Cerebellar cortex (tissue), 1 donor: Measurements from ENCODE around the gene ZNF19.

Source experiments
- DNase-seq: peaks from one replicate; pipeline ENCODE4 v3.0.0-alpha.2; 2015; ENCODE audit warnings: low spot score

ZNF19 gene

DNA sequence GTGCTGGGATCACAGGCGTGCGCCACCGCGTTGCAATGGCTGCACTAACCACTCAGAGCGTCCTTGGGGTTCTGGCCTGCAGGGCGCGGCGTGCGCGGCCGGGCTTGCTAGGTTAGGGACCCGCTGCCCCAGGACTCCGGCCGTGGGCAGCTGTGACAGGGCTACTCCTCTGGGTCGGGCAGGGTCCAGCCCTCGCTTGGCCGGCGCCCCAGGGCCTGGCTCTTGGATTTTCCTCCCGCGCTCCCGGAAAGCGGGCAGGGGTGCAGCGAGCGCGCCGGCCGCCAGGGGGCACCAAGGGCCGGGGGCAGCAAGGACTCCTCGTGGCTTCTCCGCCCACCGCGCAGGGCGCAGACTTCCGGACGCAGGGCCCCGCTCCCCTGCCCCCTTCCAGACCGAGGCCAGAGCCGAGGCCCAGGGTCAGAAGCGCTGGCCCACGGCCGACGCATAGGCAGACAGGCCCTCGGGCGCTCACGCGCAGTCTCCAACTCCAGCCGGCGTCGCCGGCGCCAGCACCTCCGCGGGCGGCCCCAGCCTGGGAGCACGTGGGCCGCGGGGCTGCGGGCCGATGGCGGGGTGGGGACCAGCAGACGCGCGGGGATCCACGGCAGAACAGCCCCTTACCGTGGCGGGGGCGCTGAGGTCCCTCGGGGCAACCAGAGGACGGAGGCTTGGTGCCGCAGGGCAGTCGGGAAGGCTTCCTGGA is 47.6 kb downstream of the ZNF19 start:
- no peak for DNase-seq

DNA sequence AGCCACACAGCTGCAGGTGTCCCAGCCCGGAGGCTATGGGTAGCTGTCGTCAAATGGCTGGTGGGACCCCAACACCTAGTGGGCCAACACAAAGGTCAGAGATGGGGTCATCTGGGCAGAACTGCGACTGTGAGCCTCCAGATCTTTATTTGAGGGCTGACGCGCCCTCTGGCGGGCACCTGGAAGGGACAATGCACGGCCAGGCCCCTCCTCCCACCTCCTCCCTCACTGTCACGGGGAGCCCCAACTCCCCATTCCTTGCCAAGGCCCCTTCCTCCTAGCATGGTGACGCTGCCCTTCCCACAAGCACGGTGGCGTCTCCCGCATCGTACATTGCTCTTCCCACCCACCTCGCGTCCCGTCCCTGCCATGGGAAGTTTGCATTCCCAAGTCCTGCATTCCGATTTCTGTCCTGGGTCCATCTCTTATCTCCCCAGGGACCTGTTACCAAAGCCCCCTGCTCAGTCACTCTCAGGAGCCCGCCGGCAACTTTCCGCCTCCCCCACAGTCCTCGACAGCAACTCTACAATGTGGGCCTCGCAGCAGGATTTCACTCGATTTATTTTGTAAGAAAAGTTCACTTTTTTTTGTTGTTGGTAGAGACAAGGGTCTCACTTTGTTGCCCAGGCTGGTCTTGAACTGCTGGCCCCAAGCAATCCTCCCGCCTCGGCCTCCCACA is 48.3 kb downstream of the ZNF19 start:
- no peak for DNase-seq

DNA sequence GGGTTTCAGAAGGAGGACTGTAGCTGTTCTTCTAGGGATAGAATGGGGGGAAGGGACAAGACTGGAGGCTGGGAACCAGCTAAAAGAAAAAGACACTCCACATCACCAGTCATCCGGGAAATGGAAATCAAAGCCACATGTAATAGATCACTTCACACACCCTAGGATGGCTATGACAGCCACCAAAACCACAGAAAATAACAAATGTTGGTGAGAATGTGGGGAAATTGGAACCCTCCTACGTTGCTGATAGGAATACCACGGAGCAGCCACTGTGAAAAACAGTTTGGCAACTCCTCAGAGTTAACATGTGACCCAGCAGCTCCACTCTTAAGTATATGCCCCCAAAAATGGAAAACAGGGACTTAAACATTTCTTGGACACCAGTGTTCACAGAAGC is 49.6 kb downstream of the ZNF19 start:
- no peak for DNase-seq

DNA sequence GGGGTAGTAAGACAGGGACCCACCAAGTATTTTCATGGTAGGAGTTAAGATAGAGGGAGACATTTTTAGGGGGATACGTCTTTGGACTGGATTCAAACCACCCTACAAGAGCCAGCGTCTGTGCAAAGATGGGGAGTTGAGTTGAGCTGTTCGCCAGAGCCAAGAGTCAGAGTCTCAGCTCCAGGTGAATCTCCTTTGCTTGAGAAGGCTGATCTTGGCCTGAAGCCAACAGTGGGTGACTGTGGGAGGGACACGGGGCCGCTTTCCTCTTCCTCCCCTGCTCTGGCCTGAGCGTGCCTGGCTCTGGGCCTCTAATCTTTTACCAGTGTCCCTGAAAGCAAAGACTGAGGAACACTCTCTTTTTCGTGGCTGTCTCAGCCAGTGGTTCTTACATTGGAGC is 52.7 kb downstream of the ZNF19 start:
- DNase-seq: no peak

DNA sequence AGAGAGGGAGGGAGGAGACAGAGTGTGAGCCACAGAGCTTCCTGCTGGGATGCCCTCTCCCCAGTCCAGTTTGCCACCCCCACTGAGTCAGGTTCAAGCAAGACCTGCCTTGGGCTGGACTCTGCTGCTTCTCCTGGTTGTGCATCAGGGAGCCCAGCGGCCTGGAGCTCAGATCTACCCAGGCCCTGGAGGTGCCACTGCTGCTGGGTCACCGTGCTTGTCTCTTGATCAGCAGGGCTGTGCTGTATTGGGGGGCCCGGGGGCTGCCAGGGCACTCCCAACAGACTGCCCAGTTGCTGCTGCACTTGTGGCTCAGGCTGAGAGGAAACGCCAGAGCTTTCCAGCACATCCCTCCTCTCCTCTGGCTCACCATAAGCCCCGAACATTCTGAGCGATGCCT is 56.2 kb downstream of the ZNF19 start:
- no peak for DNase-seq

DNA sequence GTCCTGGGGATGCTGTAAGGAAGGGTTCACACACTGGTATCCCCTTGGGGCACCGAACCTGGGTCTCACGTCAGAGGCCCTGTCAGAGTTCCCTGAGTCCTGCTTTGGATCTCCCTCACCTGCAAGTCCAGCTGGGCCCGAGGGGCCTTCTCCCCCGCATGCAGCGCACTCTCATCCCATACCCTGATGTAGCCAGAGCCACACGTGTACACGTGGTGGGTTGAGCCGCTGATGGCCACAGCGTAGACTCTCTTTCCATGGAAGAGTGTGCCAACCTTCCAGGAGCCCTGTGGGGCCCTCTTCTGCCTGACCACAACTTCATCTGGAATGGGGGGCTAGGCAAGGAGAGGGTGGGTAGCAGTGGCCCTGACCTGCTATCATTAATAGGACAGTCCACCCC is 57.1 kb downstream of the ZNF19 start:
- no peak for DNase-seq

DNA sequence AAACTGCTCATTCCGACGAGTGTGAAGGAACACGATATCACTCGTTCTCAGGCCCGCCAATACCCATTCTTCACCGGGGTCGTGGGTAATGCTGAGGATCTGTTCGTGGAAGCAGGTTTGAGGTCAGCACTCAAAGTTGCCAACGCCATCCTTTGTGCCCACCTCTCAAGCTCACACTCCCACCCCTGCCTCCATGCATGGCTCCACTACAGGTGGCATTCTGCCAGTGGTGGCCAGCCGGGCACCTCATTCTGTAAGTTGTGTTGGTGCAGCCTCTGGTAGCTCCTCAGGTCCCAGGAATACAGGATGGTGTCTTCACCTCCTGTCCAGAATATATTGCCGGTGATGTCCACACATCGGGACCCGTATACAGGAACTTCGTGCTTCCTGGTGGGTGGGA is 57.9 kb downstream of the ZNF19 start:
- DNase-seq: no peak

DNA sequence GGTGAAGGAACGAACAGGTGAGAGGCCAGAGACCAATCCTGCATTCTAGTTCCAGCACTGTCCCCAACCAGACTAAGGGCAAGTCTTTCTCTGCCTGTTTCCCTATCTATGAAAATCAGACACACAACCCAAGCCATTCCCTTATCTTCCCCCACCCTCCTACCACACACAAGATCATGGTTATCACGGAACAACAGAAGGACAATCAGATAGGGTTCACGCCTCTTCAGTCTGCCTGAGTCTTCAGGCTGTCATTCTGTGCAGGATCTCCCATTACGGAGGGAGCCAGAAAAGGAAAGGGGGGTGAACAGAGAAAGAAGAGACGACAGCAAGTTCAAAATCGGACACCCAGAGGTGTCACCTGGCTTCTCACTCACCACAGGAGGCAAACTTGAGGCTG is 58.4 kb downstream of the ZNF19 start:
- no peak for DNase-seq

DNA sequence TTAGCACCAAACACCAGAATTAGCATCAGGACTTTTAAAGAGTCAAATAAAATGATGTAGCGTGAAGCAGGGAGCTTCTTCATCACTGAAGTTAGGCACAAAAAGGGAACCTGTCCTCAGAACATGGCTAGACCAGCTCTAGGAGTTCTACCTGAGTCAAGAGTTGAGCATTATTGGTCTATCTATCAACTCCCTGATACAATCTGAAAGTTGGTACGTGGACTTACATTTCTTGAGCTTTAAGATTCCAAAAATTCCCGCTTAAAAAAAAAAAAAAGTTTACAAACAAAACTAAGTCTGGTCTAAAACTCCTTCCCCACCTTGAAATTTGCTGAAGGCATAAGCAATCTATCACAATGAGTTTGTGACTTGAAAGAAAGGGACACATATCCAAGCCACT is 59.5 kb downstream of the ZNF19 start:
- no peak for DNase-seq

DNA sequence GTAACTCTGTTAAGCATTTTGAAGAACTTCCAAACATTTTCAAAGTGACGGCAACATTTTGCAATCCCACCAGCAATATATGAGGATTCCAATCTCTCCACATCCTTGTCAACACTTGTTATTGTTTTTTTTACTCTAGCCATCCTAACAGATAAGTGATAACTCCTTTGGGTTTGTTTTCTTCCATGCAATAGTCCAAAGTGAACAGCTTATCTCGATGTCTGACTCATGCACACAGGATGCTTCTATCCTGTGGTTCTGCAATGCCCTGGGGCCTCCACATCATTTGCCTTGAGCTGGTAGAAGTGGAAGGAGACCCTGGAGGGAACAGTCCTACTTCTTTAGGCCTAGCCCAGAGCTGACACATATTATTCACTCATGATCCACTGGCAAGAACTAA is 60.2 kb downstream of the ZNF19 start:
- DNase-seq: no peak

DNA sequence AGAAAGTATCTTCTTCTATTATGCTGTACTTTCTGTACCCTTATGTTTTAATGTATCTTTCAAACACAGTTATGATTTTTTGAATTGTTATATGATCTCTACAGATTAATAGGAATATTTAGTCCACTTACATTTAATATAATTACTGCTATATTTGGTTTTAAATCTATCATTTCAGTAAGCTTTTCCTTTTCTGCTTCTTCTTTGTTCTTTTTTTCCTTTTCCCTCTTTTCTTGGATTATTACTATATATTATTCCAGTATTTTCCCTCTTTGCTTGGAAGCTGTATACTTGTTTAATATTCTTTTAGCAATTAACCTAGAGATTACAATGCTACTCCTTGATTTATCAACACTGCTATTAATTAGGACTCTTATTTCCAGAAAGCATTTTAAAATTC is 60.7 kb downstream of the ZNF19 start:
- no peak for DNase-seq

DNA sequence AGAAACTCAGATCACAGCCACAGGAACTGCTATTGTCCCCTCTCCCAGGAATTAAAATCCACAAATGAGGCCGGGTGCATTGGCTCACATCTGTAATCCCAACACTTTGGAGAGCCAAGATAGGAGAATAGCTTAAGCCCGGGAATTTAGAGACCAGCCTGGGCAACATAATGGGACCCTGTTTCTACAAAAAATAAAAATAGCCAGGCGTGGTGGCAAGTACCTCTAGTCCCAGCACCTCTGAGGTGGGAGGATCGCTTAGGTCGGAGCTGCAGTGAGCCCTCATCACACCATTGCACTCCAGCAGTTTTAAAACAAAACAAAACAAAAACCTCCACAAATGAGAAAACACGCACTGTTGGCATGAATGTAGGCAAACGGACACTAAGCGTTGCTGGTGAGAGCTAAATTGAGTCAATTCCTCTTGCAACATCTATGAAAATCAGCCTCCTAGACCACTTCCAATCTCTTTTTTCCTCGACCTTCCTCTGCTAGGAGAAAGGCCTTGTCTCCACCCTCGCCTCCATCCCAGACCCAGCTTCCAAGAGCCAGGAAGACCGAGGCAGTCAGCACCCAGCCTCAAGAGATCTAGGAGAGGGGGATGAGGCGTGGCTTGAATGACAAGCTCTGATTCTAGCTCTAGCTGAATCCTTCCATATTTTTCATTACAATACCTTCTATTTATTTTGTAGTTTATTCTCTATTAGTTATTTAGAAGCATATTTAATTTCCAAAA is 62.1 kb downstream of the ZNF19 start:
- DNase-seq: no peak

DNA sequence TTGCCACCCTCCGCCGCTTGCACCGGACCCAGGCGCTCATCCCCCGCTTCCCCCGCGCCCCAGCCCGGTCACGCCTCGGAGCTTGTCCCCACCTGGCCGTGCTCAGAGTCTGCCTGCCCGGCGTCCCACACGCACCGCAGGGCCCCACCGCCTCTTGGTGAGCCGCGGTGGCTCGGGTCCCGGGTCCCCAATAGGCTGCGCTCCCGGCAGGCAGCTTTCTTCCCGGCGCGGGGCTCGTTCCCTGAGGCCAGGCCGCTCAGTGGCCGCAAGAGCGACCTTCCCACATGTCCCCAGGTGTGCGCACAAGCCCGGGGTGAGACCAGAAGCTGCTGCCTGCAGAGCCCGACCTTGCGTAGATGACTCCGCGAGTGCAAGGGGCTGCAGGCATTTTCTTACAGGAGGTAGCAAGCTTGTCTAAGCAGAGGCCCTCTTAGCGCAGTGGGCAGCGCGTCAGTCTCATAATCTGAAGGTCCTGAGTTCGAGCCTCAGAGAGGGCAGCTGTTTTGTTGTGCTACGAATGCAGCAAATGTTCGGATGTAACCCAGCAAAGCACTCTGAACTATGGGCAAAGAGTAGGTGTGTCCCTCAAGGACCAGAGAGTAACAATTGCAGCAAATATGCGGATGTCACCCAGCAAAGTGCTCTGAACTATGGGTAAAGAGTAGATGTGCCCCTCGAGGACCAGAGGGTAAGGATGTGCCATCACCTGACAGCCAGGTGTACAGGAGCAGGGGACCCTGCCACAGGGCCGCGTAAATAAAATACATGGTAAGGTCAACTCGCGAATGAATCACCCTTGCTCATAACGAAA is 62.9 kb downstream of the ZNF19 start:
- peak; percentile 90 for DNase-seq

DNA sequence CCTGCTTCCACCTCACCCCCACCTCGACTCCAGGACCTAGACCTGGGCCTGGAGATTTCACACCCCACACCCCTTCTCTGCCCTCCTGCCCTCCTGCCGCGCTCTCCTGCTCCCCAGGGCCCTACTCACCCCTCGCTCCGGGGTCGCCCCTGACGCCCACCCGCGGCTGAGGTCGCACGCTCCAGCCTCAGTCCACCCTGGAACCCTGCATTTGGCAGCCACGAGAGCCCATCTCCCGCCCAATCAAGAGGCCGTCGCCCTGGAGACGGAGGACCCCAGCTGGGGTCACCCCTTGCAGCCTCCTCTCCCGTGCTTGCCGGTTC is 63.4 kb downstream of the ZNF19 start:
- no peak for DNase-seq

DNA sequence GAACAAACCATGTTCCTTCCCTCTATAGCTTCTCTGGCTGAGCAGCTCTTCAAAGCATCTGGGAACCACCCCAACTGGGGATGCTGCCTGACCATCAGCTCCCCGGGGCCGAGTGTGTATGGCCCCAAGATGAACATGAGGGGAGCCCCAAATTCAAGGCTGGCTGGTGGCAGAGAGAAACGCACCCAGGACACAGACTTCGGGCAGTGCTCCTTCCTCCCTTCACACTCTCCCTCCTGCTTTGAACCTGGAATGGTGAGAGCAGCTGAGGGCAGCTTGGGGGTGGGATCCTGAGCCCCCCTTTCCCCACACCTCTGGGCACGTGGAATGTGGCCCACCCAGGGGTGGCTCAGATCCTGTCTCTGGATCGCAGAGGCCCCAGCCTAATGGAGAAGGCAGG is 64.5 kb downstream of the ZNF19 start:
- DNase-seq: no peak

DNA sequence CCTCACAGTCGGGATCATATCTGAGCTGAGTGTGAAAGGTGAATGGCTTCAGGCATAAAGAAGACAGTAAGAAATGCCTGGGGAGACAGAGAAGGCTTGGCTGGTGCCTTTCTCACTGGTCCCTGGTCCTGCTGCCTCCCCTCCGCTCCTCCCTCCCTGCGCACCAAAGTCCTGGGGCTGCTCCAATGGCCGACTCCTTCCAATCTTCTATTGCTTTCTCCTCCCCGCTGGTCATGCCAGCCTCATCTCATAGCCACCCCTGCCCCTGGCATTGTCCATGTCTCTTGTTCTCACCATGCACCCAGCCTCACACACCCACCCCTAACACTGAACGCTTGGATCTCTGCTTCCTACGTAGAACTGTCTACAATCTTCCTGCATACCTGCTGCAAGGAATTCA is 65.3 kb downstream of the ZNF19 start:
- no peak for DNase-seq
